HEK293 (cell line): Measurements from ENCODE around the gene WNK4.

ENCODE experiments used
- GFI1B ChIP-seq: fragments of 450-650 bp; formaldehyde crosslinking; IDR thresholded peaks from 2 replicates; pipeline ENCODE4 v1.5.1; 2016; ENCODE audit warnings: missing biosample characterization, missing genetic modification characterization
- GLIS1 ChIP-seq: fragments of 450-650 bp; formaldehyde crosslinking; IDR thresholded peaks from 2 replicates; pipeline ENCODE4 v1.5.1; 2016; ENCODE audit warnings: missing biosample characterization, missing genetic modification characterization
- HOXA7 ChIP-seq: sonication (generic); formaldehyde crosslinking; IDR thresholded peaks from 2 replicates; pipeline ENCODE4 v1.8.1; 2022; ENCODE audit warnings: missing genetic modification reagents, borderline replicate concordance
- SCRT2 ChIP-seq: fragments of 450-650 bp; formaldehyde crosslinking; IDR thresholded peaks from 2 replicates; pipeline ENCODE4 v1.5.1; 2016; ENCODE audit warnings: missing biosample characterization, missing genetic modification characterization
- SP3 ChIP-seq: fragments of 450-650 bp; formaldehyde crosslinking; IDR thresholded peaks from 2 replicates; pipeline ENCODE4 v1.5.1; 2016; ENCODE audit warnings: missing biosample characterization, missing genetic modification characterization
- ZEB2 ChIP-seq: fragments of 450-650 bp; formaldehyde crosslinking; IDR thresholded peaks from 2 replicates; pipeline ENCODE4 v1.5.1; 2016; ENCODE audit warnings: missing biosample characterization, missing genetic modification characterization
- ZNF223 ChIP-seq: fragments of 450-650 bp; formaldehyde crosslinking; IDR thresholded peaks from 2 replicates; pipeline ENCODE4 v1.5.1; 2016; ENCODE audit warnings: missing biosample characterization, missing genetic modification characterization
- ZNF292 ChIP-seq: fragments of 450-650 bp; formaldehyde crosslinking; IDR thresholded peaks from 2 replicates; pipeline ENCODE4 v1.5.1; 2016; ENCODE audit warnings: low read depth, missing biosample characterization, missing genetic modification characterization, borderline replicate concordance
- ZNF324 ChIP-seq: fragments of 450-650 bp; formaldehyde crosslinking; IDR thresholded peaks from 2 replicates; pipeline ENCODE4 v1.5.1; 2016; ENCODE audit warnings: missing biosample characterization, missing genetic modification characterization
- ZNF394 ChIP-seq: fragments of 450-650 bp; formaldehyde crosslinking; IDR thresholded peaks from 2 replicates; pipeline ENCODE4 v1.5.1; 2016; ENCODE audit warnings: missing biosample characterization, missing genetic modification characterization, mild to moderate bottlenecking, moderate library complexity, borderline replicate concordance
- ZNF530 ChIP-seq: fragments of 450-650 bp; formaldehyde crosslinking; IDR thresholded peaks from 2 replicates; pipeline ENCODE4 v1.5.1; 2016; ENCODE audit warnings: low read depth, missing biosample characterization, missing genetic modification characterization
- ZNF560 ChIP-seq: fragments of 450-650 bp; formaldehyde crosslinking; IDR thresholded peaks from 2 replicates; pipeline ENCODE4 v1.5.1; 2017; ENCODE audit warnings: missing biosample characterization, missing genetic modification characterization, borderline replicate concordance
- ZNF596 ChIP-seq: fragments of 450-650 bp; IDR thresholded peaks from 2 replicates; pipeline ENCODE4 v1.5.0; 2018; ENCODE audit warnings: missing biosample characterization, mild to moderate bottlenecking, missing genetic modification characterization, moderate library complexity
- ZNF610 ChIP-seq: fragments of 450-650 bp; formaldehyde crosslinking; IDR thresholded peaks from 2 replicates; pipeline ENCODE4 v1.5.1; 2016; ENCODE audit warnings: missing biosample characterization, missing genetic modification characterization, borderline replicate concordance
- ZNF624 ChIP-seq: fragments of 450-650 bp; formaldehyde crosslinking; IDR thresholded peaks from 2 replicates; pipeline ENCODE4 v1.5.1; 2017; ENCODE audit warnings: missing biosample characterization, missing genetic modification characterization
- TF ChIP-seq, protein P1 (sequence below): fragments of 450-650 bp; formaldehyde crosslinking; IDR thresholded peaks from 2 replicates; pipeline ENCODE4 v1.5.1; 2016; ENCODE audit warnings: missing biosample characterization, missing genetic modification characterization, borderline replicate concordance
- TF ChIP-seq, protein P2 (sequence below): fragments of 450-650 bp; formaldehyde crosslinking; IDR thresholded peaks from 2 replicates; pipeline ENCODE4 v1.5.1; 2016; ENCODE audit warnings: missing biosample characterization, missing genetic modification characterization
- TF ChIP-seq, protein P3 (sequence below): fragments of 450-650 bp; formaldehyde crosslinking; IDR thresholded peaks from 2 replicates; pipeline ENCODE4 v1.5.1; 2016; ENCODE audit warnings: missing biosample characterization, missing genetic modification characterization
- TF ChIP-seq, protein P4 (sequence below): fragments of 450-650 bp; formaldehyde crosslinking; IDR thresholded peaks from 2 replicates; pipeline ENCODE4 v1.5.1; 2016; ENCODE audit warnings: missing biosample characterization, missing genetic modification characterization
- TF ChIP-seq, protein P5 (sequence below): fragments of 450-650 bp; formaldehyde crosslinking; IDR thresholded peaks from 2 replicates; pipeline ENCODE4 v1.5.1; 2016; ENCODE audit warnings: missing biosample characterization, missing genetic modification characterization

The WNK4 gene

DNA sequence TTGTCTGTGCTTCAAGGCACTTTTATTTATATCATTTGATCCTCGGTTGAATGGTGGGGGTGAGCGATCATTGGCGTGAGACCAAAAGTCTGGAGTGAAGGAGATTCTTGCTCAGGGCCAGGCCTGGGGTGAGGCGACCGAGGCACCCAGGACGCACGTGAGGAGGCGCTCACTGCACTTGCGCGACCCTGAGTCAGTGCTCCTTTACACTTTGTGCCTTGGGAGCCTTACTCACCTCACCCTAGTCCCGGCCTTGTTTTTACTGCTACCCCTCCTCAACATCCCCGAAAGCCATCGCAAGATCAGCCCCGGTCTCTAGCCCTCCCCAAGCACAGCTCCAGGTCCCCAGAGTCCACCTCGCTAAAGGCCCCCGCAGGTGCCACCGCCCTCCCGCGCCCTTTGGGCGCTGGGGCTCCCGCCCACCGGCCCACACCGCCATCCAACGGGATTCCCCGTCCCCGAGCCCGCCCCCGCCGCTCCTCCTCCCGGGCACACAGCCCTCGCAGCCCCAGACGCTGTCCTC, 36.1 kb upstream of the WNK4 start (continued):
- TF ChIP-seq, protein P1, sequence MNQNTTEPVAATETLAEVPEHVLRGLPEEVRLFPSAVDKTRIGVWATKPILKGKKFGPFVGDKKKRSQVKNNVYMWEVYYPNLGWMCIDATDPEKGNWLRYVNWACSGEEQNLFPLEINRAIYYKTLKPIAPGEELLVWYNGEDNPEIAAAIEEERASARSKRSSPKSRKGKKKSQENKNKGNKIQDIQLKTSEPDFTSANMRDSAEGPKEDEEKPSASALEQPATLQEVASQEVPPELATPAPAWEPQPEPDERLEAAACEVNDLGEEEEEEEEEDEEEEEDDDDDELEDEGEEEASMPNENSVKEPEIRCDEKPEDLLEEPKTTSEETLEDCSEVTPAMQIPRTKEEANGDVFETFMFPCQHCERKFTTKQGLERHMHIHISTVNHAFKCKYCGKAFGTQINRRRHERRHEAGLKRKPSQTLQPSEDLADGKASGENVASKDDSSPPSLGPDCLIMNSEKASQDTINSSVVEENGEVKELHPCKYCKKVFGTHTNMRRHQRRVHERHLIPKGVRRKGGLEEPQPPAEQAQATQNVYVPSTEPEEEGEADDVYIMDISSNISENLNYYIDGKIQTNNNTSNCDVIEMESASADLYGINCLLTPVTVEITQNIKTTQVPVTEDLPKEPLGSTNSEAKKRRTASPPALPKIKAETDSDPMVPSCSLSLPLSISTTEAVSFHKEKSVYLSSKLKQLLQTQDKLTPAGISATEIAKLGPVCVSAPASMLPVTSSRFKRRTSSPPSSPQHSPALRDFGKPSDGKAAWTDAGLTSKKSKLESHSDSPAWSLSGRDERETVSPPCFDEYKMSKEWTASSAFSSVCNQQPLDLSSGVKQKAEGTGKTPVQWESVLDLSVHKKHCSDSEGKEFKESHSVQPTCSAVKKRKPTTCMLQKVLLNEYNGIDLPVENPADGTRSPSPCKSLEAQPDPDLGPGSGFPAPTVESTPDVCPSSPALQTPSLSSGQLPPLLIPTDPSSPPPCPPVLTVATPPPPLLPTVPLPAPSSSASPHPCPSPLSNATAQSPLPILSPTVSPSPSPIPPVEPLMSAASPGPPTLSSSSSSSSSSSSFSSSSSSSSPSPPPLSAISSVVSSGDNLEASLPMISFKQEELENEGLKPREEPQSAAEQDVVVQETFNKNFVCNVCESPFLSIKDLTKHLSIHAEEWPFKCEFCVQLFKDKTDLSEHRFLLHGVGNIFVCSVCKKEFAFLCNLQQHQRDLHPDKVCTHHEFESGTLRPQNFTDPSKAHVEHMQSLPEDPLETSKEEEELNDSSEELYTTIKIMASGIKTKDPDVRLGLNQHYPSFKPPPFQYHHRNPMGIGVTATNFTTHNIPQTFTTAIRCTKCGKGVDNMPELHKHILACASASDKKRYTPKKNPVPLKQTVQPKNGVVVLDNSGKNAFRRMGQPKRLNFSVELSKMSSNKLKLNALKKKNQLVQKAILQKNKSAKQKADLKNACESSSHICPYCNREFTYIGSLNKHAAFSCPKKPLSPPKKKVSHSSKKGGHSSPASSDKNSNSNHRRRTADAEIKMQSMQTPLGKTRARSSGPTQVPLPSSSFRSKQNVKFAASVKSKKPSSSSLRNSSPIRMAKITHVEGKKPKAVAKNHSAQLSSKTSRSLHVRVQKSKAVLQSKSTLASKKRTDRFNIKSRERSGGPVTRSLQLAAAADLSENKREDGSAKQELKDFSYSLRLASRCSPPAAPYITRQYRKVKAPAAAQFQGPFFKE = no peak
- 0 out of 2 replicates have a peak, but pooled peaks have one; percentile 12 for TF ChIP-seq ZNF610 (tag by site-specific recombination)
- TF ChIP-seq, protein P2, sequence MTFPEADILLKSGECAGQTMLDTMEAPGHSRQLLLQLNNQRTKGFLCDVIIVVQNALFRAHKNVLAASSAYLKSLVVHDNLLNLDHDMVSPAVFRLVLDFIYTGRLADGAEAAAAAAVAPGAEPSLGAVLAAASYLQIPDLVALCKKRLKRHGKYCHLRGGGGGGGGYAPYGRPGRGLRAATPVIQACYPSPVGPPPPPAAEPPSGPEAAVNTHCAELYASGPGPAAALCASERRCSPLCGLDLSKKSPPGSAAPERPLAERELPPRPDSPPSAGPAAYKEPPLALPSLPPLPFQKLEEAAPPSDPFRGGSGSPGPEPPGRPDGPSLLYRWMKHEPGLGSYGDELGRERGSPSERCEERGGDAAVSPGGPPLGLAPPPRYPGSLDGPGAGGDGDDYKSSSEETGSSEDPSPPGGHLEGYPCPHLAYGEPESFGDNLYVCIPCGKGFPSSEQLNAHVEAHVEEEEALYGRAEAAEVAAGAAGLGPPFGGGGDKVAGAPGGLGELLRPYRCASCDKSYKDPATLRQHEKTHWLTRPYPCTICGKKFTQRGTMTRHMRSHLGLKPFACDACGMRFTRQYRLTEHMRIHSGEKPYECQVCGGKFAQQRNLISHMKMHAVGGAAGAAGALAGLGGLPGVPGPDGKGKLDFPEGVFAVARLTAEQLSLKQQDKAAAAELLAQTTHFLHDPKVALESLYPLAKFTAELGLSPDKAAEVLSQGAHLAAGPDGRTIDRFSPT (tag by site-specific recombination) = peak; percentile 83
- no peak for TF ChIP-seq ZNF223
- no peak for TF ChIP-seq ZNF624
- TF ChIP-seq SP3 (tag by site-specific recombination) = no peak
- TF ChIP-seq, protein P3, sequence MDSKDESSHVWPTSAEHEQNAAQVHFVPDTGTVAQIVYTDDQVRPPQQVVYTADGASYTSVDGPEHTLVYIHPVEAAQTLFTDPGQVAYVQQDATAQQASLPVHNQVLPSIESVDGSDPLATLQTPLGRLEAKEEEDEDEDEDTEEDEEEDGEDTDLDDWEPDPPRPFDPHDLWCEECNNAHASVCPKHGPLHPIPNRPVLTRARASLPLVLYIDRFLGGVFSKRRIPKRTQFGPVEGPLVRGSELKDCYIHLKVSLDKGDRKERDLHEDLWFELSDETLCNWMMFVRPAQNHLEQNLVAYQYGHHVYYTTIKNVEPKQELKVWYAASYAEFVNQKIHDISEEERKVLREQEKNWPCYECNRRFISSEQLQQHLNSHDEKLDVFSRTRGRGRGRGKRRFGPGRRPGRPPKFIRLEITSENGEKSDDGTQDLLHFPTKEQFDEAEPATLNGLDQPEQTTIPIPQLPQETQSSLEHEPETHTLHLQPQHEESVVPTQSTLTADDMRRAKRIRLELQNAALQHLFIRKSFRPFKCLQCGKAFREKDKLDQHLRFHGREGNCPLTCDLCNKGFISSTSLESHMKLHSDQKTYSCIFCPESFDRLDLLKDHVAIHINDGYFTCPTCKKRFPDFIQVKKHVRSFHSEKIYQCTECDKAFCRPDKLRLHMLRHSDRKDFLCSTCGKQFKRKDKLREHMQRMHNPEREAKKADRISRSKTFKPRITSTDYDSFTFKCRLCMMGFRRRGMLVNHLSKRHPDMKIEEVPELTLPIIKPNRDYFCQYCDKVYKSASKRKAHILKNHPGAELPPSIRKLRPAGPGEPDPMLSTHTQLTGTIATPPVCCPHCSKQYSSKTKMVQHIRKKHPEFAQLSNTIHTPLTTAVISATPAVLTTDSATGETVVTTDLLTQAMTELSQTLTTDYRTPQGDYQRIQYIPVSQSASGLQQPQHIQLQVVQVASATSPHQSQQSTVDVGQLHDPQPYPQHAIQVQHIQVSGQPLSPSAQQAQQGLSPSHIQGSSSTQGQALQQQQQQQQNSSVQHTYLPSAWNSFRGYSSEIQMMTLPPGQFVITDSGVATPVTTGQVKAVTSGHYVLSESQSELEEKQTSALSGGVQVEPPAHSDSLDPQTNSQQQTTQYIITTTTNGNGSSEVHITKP = 0 out of 2 replicates have a peak, but pooled peaks have one; percentile 54
- 0 out of 2 replicates have a peak, but pooled peaks have one; percentile 25 for TF ChIP-seq ZEB2
- peak; percentile 68; the same call in 1 of the 2 replicates for TF ChIP-seq ZNF324
- TF ChIP-seq, protein P4, sequence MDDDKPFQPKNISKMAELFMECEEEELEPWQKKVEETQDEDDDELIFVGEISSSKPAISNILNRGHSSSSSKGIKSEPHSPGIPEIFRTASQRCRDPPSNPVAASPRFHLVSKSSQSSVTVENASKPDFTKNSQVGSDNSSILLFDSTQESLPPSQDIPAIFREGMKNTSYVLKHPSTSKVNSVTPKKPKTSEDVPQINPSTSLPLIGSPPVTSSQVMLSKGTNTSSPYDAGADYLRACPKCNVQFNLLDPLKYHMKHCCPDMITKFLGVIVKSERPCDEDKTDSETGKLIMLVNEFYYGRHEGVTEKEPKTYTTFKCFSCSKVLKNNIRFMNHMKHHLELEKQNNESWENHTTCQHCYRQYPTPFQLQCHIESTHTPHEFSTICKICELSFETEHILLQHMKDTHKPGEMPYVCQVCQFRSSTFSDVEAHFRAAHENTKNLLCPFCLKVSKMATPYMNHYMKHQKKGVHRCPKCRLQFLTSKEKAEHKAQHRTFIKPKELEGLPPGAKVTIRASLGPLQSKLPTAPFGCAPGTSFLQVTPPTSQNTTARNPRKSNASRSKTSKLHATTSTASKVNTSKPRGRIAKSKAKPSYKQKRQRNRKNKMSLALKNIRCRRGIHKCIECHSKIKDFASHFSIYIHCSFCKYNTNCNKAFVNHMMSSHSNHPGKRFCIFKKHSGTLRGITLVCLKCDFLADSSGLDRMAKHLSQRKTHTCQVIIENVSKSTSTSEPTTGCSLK (tag by site-specific recombination) = no peak
- TF ChIP-seq HOXA7 (CRISPR knock-in tag) = no peak
- TF ChIP-seq GLIS1 (tag by site-specific recombination) = peak; percentile 50; the same call in 1 of the 2 replicates
- no peak for TF ChIP-seq ZNF530 (tag by site-specific recombination)
- 0 out of 2 replicates have a peak, but pooled peaks have one; percentile 13 for TF ChIP-seq ZNF394 (tag by site-specific recombination)
- no peak for TF ChIP-seq ZNF596 (tag by site-specific recombination)
- TF ChIP-seq SCRT2 = no peak
- TF ChIP-seq, protein P5, sequence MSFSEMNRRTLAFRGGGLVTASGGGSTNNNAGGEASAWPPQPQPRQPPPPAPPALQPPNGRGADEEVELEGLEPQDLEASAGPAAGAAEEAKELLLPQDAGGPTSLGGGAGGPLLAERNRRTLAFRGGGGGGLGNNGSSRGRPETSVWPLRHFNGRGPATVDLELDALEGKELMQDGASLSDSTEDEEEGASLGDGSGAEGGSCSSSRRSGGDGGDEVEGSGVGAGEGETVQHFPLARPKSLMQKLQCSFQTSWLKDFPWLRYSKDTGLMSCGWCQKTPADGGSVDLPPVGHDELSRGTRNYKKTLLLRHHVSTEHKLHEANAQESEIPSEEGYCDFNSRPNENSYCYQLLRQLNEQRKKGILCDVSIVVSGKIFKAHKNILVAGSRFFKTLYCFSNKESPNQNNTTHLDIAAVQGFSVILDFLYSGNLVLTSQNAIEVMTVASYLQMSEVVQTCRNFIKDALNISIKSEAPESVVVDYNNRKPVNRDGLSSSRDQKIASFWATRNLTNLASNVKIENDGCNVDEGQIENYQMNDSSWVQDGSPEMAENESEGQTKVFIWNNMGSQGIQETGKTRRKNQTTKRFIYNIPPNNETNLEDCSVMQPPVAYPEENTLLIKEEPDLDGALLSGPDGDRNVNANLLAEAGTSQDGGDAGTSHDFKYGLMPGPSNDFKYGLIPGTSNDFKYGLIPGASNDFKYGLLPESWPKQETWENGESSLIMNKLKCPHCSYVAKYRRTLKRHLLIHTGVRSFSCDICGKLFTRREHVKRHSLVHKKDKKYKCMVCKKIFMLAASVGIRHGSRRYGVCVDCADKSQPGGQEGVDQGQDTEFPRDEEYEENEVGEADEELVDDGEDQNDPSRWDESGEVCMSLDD = peak; percentile 68; the same call in 1 of the 2 replicates
- TF ChIP-seq GFI1B = no peak
- TF ChIP-seq ZNF292 (tag by site-specific recombination) = no peak
- no peak for TF ChIP-seq ZNF560 (tag by site-specific recombination)
